Breast epithelium (tissue), 4 donors: ENCODE results near the gene FKBP1B. TPM values are rescaled to one million over a fixed set of nuclear protein-coding genes. Genes with fewer than 3 reads are reported as not detected.

Experiments
- DNase-seq, 2 donors: peaks; one replicate each; pipeline ENCODE4 v3.0.0-alpha.2; 2019; ENCODE audit warnings: low spot score in 2 of 2
- H3K27ac ChIP-seq, 2 donors: fragments of 200-600 bp; sonication (generic) in 1 of 2; one replicate each; pipeline ENCODE4 v1.5.1; 2016 to 2019; ENCODE audit warnings: mild to moderate bottlenecking in 1 of 2
- H3K27me3 ChIP-seq, 2 donors: fragments of 200-600 bp; sonication (generic) in 1 of 2; one replicate each; pipeline versions ENCODE4 v1.5.1 to v1.6.0; 2017 to 2019; ENCODE audit warnings: control low read depth in 1 of 2, mild to moderate bottlenecking in 1 of 2
- H3K36me3 ChIP-seq: fragments of 200-600 bp; one replicate; pipeline ENCODE4 v1.5.1; 2019
- H3K4me1 ChIP-seq, 2 donors: fragments of 200-600 bp; sonication (generic); one replicate each; pipeline ENCODE4 v1.5.1; 2016 to 2019; ENCODE audit warnings: control low read depth in 1 of 2
- H3K4me3 ChIP-seq, 3 donors: fragments of 200-600 bp; sonication (generic); 1 replicate in 2 of 3; 2 replicates in 1 of 3; pipeline ENCODE4 v1.5.1; 2016 to 2019; ENCODE audit warnings: mild to moderate bottlenecking in 3 of 3, moderate library complexity in 2 of 3
- H3K9me3 ChIP-seq, 2 donors: fragments of 200-600 bp; sonication (generic) in 1 of 2; one replicate each; pipeline ENCODE4 v1.5.1; 2016 to 2019; ENCODE audit warnings: control low read depth in 1 of 2
- POLR2A ChIP-seq: fragments of 450-650 bp; IDR thresholded peaks from one replicate; pipeline ENCODE4 v1.6.1; 2016; ENCODE audit warnings: antibody characterized with exemption, mild to moderate bottlenecking, moderate library complexity
- POLR2AphosphoS5 ChIP-seq, 3 donors: sonication (generic); formaldehyde crosslinking; IDR thresholded peaks; one replicate each; pipeline ENCODE4 v1.6.1; 2017; ENCODE audit warnings: antibody characterized with exemption in 3 of 3
- intact Hi-C: fragments of 100-400 bp; cut with DNase I; formaldehyde crosslinking; loops from one replicate; pipeline ENCODE4 v1.15.1; 2023; ENCODE audit warnings: low total_unique reads
- total RNA-seq, 3 donors: library from RNA; depleted of rRNA; stranded (reverse); fragments of >200 nt; gene quantifications; one replicate each; pipeline ENCODE4 v1.1.0, GENCODE V29; 2016
- TF ChIP-seq, protein P1 (sequence below), 3 donors: fragments of 450-650 bp; IDR thresholded peaks; one replicate each; pipeline ENCODE4 v1.5.1; 2016 to 2017; ENCODE audit warnings: antibody characterized with exemption in 3 of 3, mild to moderate bottlenecking in 3 of 3, moderate library complexity in 3 of 3

FKBP1B gene
- 10 to 100 TPM in 1 of 3 donors, 1 to 10 TPM in 2; 3.2 to 11.0 (median 7.2) TPM for total RNA-seq

DNA sequence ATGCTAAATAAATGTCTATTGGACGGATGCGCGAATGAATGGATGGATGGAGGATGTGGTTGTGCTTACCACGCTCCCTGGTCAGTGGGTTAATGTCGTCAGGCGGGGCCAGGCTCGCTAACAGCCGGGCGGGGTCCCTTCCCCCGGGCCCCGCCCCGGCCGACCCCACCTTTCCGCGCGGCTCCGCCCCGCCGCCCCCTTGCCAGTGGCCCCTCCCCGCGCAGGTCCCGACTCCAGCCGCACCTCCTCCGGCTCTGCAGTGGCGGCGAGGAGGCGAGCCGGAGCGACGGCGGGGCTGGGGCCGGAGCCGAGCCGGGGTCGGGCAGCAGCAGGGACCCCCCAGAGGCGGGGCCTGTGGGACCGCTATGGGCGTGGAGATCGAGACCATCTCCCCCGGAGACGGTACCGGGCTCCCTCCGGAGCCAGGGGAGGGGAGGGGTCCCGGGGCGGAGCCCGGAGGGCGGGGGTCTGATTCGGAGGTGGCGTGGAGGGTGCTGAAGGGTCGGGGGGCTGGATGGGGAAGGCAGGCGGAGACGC is at the start of gene FKBP1B:
FKBP1B (plus strand) TSS at position 257 of the 537 bp plus-strand sequence; CDS start at position 366, 109 bp downstream.
- H3K36me3 ChIP-seq = no peaks in the 10 kb centered on the region
- TF ChIP-seq POLR2AphosphoS5 (IDR thresholded peaks at IDR 0.05) = no peak
- TF ChIP-seq POLR2A = no peak
- TF ChIP-seq, protein P1, sequence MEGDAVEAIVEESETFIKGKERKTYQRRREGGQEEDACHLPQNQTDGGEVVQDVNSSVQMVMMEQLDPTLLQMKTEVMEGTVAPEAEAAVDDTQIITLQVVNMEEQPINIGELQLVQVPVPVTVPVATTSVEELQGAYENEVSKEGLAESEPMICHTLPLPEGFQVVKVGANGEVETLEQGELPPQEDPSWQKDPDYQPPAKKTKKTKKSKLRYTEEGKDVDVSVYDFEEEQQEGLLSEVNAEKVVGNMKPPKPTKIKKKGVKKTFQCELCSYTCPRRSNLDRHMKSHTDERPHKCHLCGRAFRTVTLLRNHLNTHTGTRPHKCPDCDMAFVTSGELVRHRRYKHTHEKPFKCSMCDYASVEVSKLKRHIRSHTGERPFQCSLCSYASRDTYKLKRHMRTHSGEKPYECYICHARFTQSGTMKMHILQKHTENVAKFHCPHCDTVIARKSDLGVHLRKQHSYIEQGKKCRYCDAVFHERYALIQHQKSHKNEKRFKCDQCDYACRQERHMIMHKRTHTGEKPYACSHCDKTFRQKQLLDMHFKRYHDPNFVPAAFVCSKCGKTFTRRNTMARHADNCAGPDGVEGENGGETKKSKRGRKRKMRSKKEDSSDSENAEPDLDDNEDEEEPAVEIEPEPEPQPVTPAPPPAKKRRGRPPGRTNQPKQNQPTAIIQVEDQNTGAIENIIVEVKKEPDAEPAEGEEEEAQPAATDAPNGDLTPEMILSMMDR (IDR thresholded peaks at IDR 0.05) = no peak
- no peaks in the 10 kb centered on the region for H3K27me3 ChIP-seq
- intact Hi-C loops = no loop called here
- peak within 1 kb of the TSS; percentile 58 to 65 for H3K27ac ChIP-seq
- peaks cover 0 to 7% of the 10 kb centered on the region in 2 donors for H3K4me1 ChIP-seq
- peak within 1 kb of the TSS; percentile 79 to 88 (median 83) for H3K4me3 ChIP-seq
- DNase-seq = peak in 1 of 2 donors; percentile 22
- H3K9me3 ChIP-seq = no peaks in the 10 kb centered on the region

DNA sequence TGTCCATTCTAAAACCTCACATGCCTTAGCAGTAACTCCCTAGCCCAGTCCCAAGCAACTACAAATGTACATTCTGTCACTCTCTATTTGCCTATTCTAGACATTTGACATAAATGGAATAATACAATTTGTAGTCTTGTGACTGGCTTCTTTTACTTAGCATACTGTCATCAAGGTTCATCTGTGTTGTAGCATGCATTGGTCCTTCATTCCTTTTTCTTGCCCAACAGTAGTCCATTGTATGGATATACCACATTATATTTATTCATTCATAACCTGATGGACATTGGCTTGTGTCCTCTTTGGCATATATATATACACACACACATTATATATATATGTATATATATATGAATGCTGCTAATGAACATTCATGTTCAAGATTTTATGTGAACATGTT is 41.8 kb upstream of the FKBP1B start:
- no peak overlapping the region for H3K27ac ChIP-seq
- no peak for DNase-seq
- TF ChIP-seq POLR2AphosphoS5 (IDR thresholded peaks at IDR 0.05) = no peak
- intact Hi-C loops = no loop called here
- H3K9me3 ChIP-seq = no peaks in the 10 kb centered on the region
- H3K36me3 ChIP-seq = no peaks in the 10 kb centered on the region
- H3K4me3 ChIP-seq = no peak overlapping the region
- peaks cover 3 to 17% of the 10 kb centered on the region in 2 donors for H3K27me3 ChIP-seq
- no peaks in the 10 kb centered on the region for H3K4me1 ChIP-seq

GRCh38 chr2:24008672-24009366 is 40.7 kb upstream of the FKBP1B start:
- Histone ChIP-seq H3K27ac (no peak overlapping the region), H3K4me3 (no peak overlapping the region), H3K9me3 (no peaks in the 10 kb centered on the region), H3K27me3 (peaks cover 3 to 17% of the 10 kb centered on the region in 2 donors), H3K36me3 (no peaks in the 10 kb centered on the region), H3K4me1 (no peaks in the 10 kb centered on the region)
- intact Hi-C loops = no loop called here
- TF ChIP-seq POLR2A = no peak
- TF ChIP-seq, protein P1 (IDR thresholded peaks at IDR 0.05) = no peak
- no peak for DNase-seq

DNA sequence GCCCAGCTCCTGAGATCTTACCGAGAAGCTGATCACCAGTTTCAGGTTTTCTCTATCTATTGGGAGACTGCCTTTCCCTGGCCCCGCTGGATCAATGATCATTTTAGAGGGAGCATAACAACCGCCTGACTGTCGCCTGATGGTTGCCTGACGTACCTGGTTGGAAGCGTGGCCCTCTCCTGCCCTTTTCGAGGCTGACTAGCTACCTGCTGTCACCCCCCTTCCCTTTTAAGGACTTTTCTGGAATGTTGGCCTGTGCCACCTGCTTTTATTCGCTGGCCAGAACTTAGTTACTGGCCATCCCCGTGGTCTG is 40.2 kb upstream of the FKBP1B start:
- no peaks in the 10 kb centered on the region for H3K9me3 ChIP-seq
- peaks cover 3 to 17% of the 10 kb centered on the region in 2 donors for H3K27me3 ChIP-seq
- H3K36me3 ChIP-seq = no peaks in the 10 kb centered on the region
- no peak for DNase-seq
- H3K4me1 ChIP-seq = no peaks in the 10 kb centered on the region
- H3K27ac ChIP-seq = no peak overlapping the region
- TF ChIP-seq POLR2AphosphoS5 (IDR thresholded peaks at IDR 0.05) = no peak
- TF ChIP-seq, protein P1 (IDR thresholded peaks at IDR 0.05) = no peak
- TF ChIP-seq POLR2A = no peak
- peak overlapping the region in 2 of 3 donors; percentile 40 to 63 for H3K4me3 ChIP-seq
- intact Hi-C loops = no loop called here

DNA sequence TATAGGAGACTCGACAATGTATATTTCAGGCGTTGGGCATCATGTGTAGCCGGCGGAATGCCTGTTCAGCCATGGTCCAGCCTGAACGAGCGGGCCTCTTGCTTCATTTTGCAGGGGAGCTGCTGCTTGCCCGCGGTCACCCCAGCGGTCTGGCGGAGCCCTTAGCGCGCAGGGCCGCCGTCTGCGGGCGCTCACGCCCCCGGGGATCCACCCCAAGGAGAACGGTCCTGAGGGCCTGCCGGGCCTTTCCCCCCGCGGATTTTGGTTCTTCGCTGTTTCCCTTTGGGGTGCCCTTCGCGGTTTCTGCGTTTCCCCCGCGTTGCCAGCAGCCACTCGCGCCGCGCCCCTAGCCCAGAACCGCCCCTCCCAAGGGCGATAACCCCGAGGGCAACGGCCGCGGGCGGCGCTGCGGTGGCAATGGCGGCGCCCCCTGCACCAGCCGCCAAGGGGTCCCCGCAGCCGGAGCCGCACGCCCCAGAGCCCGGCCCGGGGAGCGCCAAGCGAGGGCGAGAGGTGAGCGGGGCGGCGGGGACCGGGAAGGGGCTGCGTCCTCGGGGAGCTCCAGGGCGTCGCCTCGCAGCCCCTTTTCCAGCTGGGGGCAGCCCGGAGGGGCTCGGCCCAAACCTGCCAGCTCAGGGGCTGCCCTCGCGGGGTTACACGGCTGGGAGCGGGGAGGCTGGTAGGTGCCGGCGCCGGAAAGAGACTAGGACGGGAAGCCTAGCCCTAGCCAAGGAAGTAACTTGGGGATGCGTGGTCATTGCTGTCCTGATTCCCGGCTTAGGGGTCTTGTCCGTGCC is 39.7 kb upstream of the FKBP1B start, which contains the start of gene MFSD2B:
MFSD2B (plus strand) TSS at position 406 of the 797 bp plus-strand sequence; CDS start at position 418, 12 bp downstream.
- Histone ChIP-seq H3K27ac (no peak within 1 kb of the TSS), H3K9me3 (no peaks in the 10 kb centered on the region), H3K36me3 (no peaks in the 10 kb centered on the region), H3K4me1 (no peaks in the 10 kb centered on the region), H3K27me3 (peaks cover 3 to 17% of the 10 kb centered on the region in 2 donors), H3K4me3 (peak within 1 kb of the TSS; percentile 37 to 63 (median 40))
- intact Hi-C loops = no loop called here
- TF ChIP-seq, protein P1 (IDR thresholded peaks at IDR 0.05) = no peak
- TF ChIP-seq POLR2AphosphoS5 (IDR thresholded peaks at IDR 0.05) = no peak
- no peak for TF ChIP-seq POLR2A
- DNase-seq = no peak
